Skeletal muscle satellite cell (primary cell): Measurements from ENCODE around the gene AJM1.
"Not testable (repeated sequence)": the region's sequence is repeated elsewhere in the genome, so short reads cannot be mapped to it uniquely, and the experiment has no call there.

Experiments used
- H3K27me3 ChIP-seq: 2 replicates; pipeline ENCODE4 v1.7.0; 2013; ENCODE audit warnings: low read length; ENCODE audit not compliant: control insufficient read depth, insufficient read depth
- H3K36me3 ChIP-seq: 2 replicates; pipeline ENCODE4 v1.7.0; 2013; ENCODE audit warnings: mild to moderate bottlenecking, control low read depth, low read length; ENCODE audit not compliant: insufficient read depth
- H3K4me1 ChIP-seq: 2 replicates; pipeline ENCODE4 v1.7.0; 2013; ENCODE audit warnings: low read length; ENCODE audit not compliant: control insufficient read depth, insufficient read depth
- H3K4me2 ChIP-seq: 2 replicates; pipeline ENCODE4 v1.7.0; 2013; ENCODE audit warnings: mild to moderate bottlenecking, low read length
- H3K4me3 ChIP-seq: 2 replicates; pipeline ENCODE4 v1.7.0; 2013; ENCODE audit warnings: low read length
- H3K9ac ChIP-seq: 2 replicates; pipeline ENCODE4 v1.7.0; 2013; ENCODE audit warnings: mild to moderate bottlenecking, low read depth, low read length, moderate library complexity
- H3K9me3 ChIP-seq: replicated peaks from 2 replicates; pipeline ENCODE4 v1.7.0; 2013; ENCODE audit warnings: mild to moderate bottlenecking, control low read depth, low read length

Gene AJM1

DNA sequence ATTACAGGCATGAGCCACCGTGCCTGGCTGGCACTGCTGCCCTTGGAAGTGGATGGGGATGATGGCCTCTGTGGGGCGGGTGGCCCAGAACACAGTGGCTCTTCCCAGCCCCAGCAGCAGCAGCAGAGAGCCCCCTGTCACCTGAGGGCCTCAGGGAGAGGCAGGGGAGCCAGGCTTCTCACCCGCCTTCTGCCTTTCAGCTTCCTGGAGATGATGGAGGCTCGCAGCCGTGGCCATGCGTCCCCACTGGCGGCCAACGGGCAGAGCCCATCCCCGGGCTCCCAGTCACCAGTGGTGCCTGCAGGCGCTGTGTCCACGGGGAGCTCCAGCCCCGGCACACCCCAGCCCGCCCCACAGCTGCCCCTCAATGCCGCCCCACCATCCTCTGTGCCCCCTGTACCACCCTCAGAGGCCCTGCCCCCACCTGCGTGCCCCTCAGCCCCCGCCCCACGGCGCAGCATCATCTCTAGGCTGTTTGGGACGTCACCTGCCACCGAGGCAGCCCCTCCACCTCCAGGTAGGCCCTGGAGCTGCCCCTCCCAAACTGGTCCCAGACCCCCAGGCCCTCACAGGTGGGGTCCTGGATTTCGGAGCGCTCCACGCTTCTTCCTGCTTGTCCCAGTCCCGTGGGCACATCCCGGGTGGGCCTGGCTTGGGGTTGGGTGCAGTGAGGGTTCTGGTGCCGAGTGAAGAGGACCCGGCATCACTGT is 5.0 kb upstream of the AJM1 start:
- Histone ChIP-seq H3K27me3 (no peaks in the 10 kb centered on the region), H3K9me3 (no peaks in the 10 kb centered on the region), H3K36me3 (peaks cover 17% of the 10 kb centered on the region), H3K4me1 (peaks cover 33% of the 10 kb centered on the region), H3K4me3 (no peak overlapping the region), H3K9ac (no peak overlapping the region), H3K4me2 (no peak overlapping the region)

DNA sequence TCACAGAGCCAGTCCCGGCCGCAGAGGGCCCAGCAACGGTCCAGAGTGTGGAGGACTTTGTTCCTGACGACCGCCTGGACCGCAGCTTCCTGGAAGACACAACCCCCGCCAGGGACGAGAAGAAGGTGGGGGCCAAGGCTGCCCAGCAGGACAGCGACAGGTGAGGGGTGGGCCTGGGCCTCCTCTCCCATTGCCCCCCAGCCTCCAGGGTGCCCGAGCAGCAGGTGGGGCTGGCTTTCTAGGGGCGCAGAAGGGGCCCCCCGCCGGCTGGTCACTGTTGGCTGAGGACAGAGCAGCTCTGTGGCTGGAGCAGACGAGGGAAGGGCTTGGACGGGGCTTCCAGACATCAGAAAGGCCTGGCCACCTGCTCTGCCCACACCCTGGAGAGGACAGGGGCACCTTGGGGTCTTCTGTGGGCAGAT is 4.4 kb upstream of the AJM1 start:
- H3K4me3 ChIP-seq, H3K9ac ChIP-seq, H3K4me2 ChIP-seq, H3K9me3 ChIP-seq, H3K27me3 ChIP-seq: not testable (repeated sequence)
- Histone ChIP-seq H3K4me1 (peaks cover 35% of the 10 kb centered on the region), H3K36me3 (peaks cover 12% of the 10 kb centered on the region)

DNA sequence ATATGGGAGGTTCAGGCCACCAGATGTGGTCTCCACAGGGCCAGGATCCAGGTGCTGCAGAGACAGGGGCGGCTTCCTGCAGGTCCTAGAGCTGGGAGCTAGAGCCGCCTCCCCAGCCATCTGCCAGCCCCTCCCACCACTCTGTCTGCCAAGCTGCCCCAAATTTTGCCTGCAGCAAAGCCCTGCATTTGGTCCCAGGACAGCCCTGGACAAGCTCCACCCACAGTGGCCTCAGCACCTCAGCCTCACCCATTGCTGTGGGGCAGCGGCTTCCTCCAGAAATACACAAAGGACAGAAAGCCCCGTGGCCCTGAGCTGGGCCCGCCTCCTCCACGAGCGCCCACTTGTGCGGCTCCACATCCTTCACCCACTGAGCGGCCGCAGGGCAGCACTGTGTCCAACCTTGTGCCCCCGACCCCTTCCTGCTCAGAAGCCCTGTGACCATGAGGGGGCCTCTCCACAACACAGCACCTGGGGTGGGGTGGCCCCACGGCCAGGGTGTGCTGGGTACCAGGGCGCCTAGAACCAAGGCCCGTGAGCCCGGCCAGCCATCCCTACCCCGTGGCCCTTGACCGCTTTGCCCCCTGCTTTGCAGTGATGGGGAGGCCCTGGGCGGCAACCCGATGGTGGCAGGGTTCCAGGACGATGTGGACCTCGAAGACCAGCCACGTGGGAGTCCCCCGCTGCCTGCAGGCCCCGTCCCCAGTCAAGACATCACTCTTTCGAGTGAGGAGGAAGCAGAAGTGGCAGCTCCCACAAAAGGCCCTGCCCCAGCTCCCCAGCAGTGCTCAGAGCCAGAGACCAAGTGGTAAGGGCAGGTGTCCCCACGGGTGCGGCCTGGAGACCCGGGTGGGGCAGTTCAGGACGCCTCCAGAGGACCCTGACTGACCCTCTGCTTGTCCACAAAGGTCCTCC is 3.7 kb upstream of the AJM1 start:
- Histone ChIP-seq H3K4me2 (no peak overlapping the region), H3K4me3 (no peak overlapping the region), H3K27me3 (no peaks in the 10 kb centered on the region), H3K4me1 (peaks cover 42% of the 10 kb centered on the region), H3K9ac (no peak overlapping the region), H3K36me3 (peaks cover 12% of the 10 kb centered on the region), H3K9me3 (no peaks in the 10 kb centered on the region)

GRCh38 chr9:136839229-136840139 is 2.8 kb upstream of the AJM1 start:
- Histone ChIP-seq H3K9me3 (no peaks in the 10 kb centered on the region), H3K4me3 (no peak overlapping the region), H3K27me3 (no peaks in the 10 kb centered on the region), H3K9ac (no peak overlapping the region), H3K4me2 (peak overlapping the region; percentile 89), H3K36me3 (peaks cover 12% of the 10 kb centered on the region), H3K4me1 (peaks cover 44% of the 10 kb centered on the region)

GRCh38 chr9:136840140-136840876 is 2.0 kb upstream of the AJM1 start:
- Histone ChIP-seq H3K27me3 (no peaks in the 10 kb centered on the region), H3K4me2 (peak overlapping the region; percentile 89), H3K4me3 (no peak overlapping the region), H3K4me1 (peaks cover 44% of the 10 kb centered on the region), H3K9ac (no peak overlapping the region), H3K36me3 (peaks cover 12% of the 10 kb centered on the region), H3K9me3 (no peaks in the 10 kb centered on the region)

GRCh38 chr9:136840877-136841645 is 1.2 kb upstream of the AJM1 start:
- H3K9me3 ChIP-seq: no peaks in the 10 kb centered on the region
- peaks cover 12% of the 10 kb centered on the region for H3K36me3 ChIP-seq
- no peak overlapping the region for H3K9ac ChIP-seq
- peak overlapping the region; percentile 18 for H3K4me3 ChIP-seq
- H3K27me3 ChIP-seq: no peaks in the 10 kb centered on the region
- peaks cover 44% of the 10 kb centered on the region for H3K4me1 ChIP-seq
- peak overlapping the region; percentile 89 for H3K4me2 ChIP-seq

GRCh38 chr9:136841646-136842379 is 465 bp upstream of the AJM1 start:
- H3K9me3 ChIP-seq, H3K9ac ChIP-seq, H3K27me3 ChIP-seq: not testable (repeated sequence)
- Histone ChIP-seq H3K36me3 (peaks cover 12% of the 10 kb centered on the region), H3K4me3 (peak overlapping the region; percentile 76), H3K4me2 (peak overlapping the region; percentile 89), H3K4me1 (peaks cover 44% of the 10 kb centered on the region)

DNA sequence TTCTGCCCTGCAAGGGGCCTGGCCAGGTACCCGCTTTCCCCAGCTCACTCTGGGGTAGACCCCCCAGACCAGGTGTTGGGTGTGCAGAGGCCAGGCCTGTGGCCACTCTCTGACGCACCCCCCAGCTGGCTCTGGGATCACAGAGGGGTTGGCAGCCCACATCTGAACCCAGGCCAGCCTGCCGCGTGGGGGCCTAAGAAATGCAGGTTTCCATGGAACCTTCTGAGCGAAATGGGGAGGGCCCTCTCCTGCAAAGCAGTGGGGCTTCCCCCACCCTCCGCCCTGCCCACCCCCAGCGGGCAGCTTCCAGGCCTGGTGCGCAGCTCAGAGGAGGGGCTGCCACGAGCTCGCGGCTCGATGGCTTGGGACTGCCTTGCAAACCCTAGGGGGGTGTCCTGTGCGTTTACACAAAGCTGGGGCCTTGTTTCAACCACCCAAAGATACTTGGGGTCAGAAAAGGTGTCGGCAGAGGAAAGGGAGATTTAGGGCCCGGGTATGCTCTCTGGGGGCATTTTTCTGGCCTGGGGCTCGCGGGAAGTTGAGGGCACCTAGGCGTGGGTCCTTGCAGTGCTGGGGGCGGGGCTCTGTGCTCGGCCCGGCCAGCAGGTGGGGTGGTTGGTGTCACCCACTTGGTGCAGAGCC is 1.0 kb downstream of the AJM1 start:
- Histone ChIP-seq H3K4me2 (peak overlapping the region; percentile 58), H3K36me3 (peaks cover 12% of the 10 kb centered on the region), H3K4me3 (peak overlapping the region; percentile 13), H3K4me1 (peaks cover 51% of the 10 kb centered on the region)
- H3K9ac ChIP-seq, H3K27me3 ChIP-seq, H3K9me3 ChIP-seq: not testable (repeated sequence)

- H3K36me3 ChIP-seq: peaks cover 11% of the 10 kb centered on the region
- not testable (repeated sequence) for H3K9me3 ChIP-seq, H3K4me3 ChIP-seq, H3K9ac ChIP-seq, H3K27me3 ChIP-seq, H3K4me2 ChIP-seq
- H3K4me1 ChIP-seq: peaks cover 51% of the 10 kb centered on the region
Measured at GRCh38 chr9:136843801-136844740, 1.8 kb downstream of the AJM1 start.
